Lower leg skin (tissue), 4 donors: ENCODE measurements around the gene RAVER2. TPM values are rescaled to one million over a fixed set of nuclear protein-coding genes. Genes with fewer than 3 reads are reported as not detected.

Source experiments
- DNase-seq, 2 donors: peaks; one replicate each; pipeline ENCODE4 v3.0.0-alpha.2; 2019; ENCODE audit warnings: low spot score in 2 of 2
- H3K4me3 ChIP-seq: fragments of 200-600 bp; sonication (generic); 2 replicates; pipeline ENCODE4 v1.5.1; 2017; ENCODE audit warnings: mild to moderate bottlenecking, low read depth; ENCODE audit not compliant: poor library complexity, severe bottlenecking
- CTCF ChIP-seq, 3 donors: fragments of 450-650 bp; IDR thresholded peaks; one replicate each; pipeline ENCODE4 v1.5.1; 2016; ENCODE audit warnings: antibody characterized with exemption in 3 of 3, mild to moderate bottlenecking in 3 of 3, moderate library complexity in 2 of 3
- POLR2A ChIP-seq, 2 donors: fragments of 450-650 bp; IDR thresholded peaks; one replicate each; pipeline ENCODE4 v1.6.1; 2016 to 2017; ENCODE audit warnings: antibody characterized with exemption in 2 of 2, mild to moderate bottlenecking in 1 of 2, moderate library complexity in 1 of 2
- WGBS, 2 donors: methylation state at CpG; one replicate each; pipeline ENCODE4 v1.1.5; 2018; 5-methylcytosine and 5-hydroxymethylcytosine counted together
- intact Hi-C: fragments of 100-400 bp; cut with DNase I; formaldehyde crosslinking; loops from one replicate; pipeline ENCODE4 v1.15.0; 2023; ENCODE audit warnings: low total_unique reads
- total RNA-seq, 4 donors: library from RNA; depleted of rRNA; stranded (reverse); fragments of >200 nt; gene quantifications; one replicate each; pipeline ENCODE4 v1.1.0, GENCODE V29; 2016

The RAVER2 gene
- total RNA-seq, 4 donors from 2014 or later: 6.6 to 11.9 (median 8.4) TPM

- TF ChIP-seq CTCF (IDR thresholded peaks at IDR 0.05) (no peak), POLR2A (IDR thresholded peaks at IDR 0.05) (no peak)
- no peak overlapping the region for H3K4me3 ChIP-seq
- no peak for DNase-seq
- intact Hi-C loops: no loop called here
- WGBS, 2 donors: 64 to 70% methylated on average over 2 of the region's 2 CpGs
These were observed 41.3 kb upstream of the RAVER2 start for GRCh38 chr1:64703600-64703999.

- no peak for TF ChIP-seq POLR2A (IDR thresholded peaks at IDR 0.05)
- no peak for TF ChIP-seq CTCF (IDR thresholded peaks at IDR 0.05)
- H3K4me3 ChIP-seq: no peak overlapping the region
- intact Hi-C loops: no loop called here
- WGBS, 2 donors: 30 to 33% methylated on average over 1 of the region's 1 CpG
- no peak for DNase-seq
These were observed 39.3 kb upstream of the RAVER2 start for GRCh38 chr1:64705591-64705990.

GRCh38 chr1:64711266-64711665, 33.6 kb upstream of the RAVER2 start:
- WGBS, 2 donors: 41 to 58% methylated on average over 1 of the region's 1 CpG
- no peak overlapping the region for H3K4me3 ChIP-seq
- TF ChIP-seq CTCF (IDR thresholded peaks at IDR 0.05): no peak
- TF ChIP-seq POLR2A (IDR thresholded peaks at IDR 0.05): no peak
- intact Hi-C loops: no loop called here
- DNase-seq: no peak

GRCh38 chr1:64712049-64712448, 32.8 kb upstream of the RAVER2 start:
- WGBS, 2 donors: 85 to 91% methylated on average over 2 of the region's 2 CpGs
- TF ChIP-seq POLR2A (IDR thresholded peaks at IDR 0.05) (no peak), CTCF (IDR thresholded peaks at IDR 0.05) (no peak)
- no peak for DNase-seq
- H3K4me3 ChIP-seq: no peak overlapping the region
- intact Hi-C loops: no loop called here

- no peak overlapping the region for H3K4me3 ChIP-seq
- TF ChIP-seq CTCF (IDR thresholded peaks at IDR 0.05): no peak
- TF ChIP-seq POLR2A (IDR thresholded peaks at IDR 0.05): no peak
- WGBS, 2 donors: 59 to 61% methylated on average over 2 of the region's 2 CpGs
- no peak for DNase-seq
- intact Hi-C loops: no loop called here
These were observed 29.7 kb upstream of the RAVER2 start for GRCh38 chr1:64715186-64715585.

GRCh38 chr1:64721135-64721534, 23.7 kb upstream of the RAVER2 start:
- intact Hi-C loops: no loop called here
- no peak for TF ChIP-seq CTCF (IDR thresholded peaks at IDR 0.05)
- TF ChIP-seq POLR2A (IDR thresholded peaks at IDR 0.05): no peak
- 59 to 76% methylated on average over 2 of the region's 2 CpGs for WGBS, 2 donors
- no peak for DNase-seq
- H3K4me3 ChIP-seq: no peak overlapping the region
